IMR-90 (cell line): ENCODE measurements around the gene SERPINE2. TPM values are rescaled to one million over a fixed set of nuclear protein-coding genes. Genes with fewer than 3 reads are reported as not detected.
A peak's percentile ranks its signal among the peaks of the same experiment; 100 is the strongest.

Experiments
- ATAC-seq: fragments of 200-7000 bp; cut with Tn5 transposase; 2 replicates; pipeline ENCODE4 v1.9.1; 2020; ENCODE audit warnings: low read depth, mild to moderate bottlenecking, moderate library complexity
- BruUV-seq: library from RNA; stranded (reverse); fragments of 400-500 nt; replicated peaks from 2 replicates; lab custom pipeline; 2021; lab: Mats Ljungman, UMichigan
- CTCF ChIA-PET: fragments of 300-600 bp; formaldehyde crosslinking; extraction: SDS; loops from one replicate; lab custom pipeline; 2021; ENCODE audit warnings: antibody characterized with exemption; lab: Yijun Ruan, JAX
- POLR2A ChIA-PET: fragments of 300-600 bp; sonication (Branson Sonifier 250); formaldehyde crosslinking; loops from one replicate; lab custom pipeline; 2022; ENCODE audit warnings: antibody characterized with exemption; ENCODE audit not compliant: unreplicated experiment; lab: Charles Lee
- DNase-seq: peaks from one replicate; pipeline ENCODE4 v3.0.0; 2013
- H2AFZ ChIP-seq: replicated peaks from 2 replicates; pipeline ENCODE3; 2013; ENCODE audit warnings: low read length, mild to moderate bottlenecking; ENCODE audit not compliant: poor library complexity
- H2AK5ac ChIP-seq: 2 replicates; pipeline ENCODE4 v1.6.1; 2013; ENCODE audit warnings: low read depth, low read length, inconsistent platforms
- H2AK9ac ChIP-seq: replicated peaks from 2 replicates; pipeline ENCODE3; 2013; ENCODE audit warnings: mild to moderate bottlenecking, low read depth, low read length, moderate library complexity; ENCODE audit not compliant: poor library complexity
- H2BK120ac ChIP-seq: 2 replicates; pipeline ENCODE4 v1.6.1; 2013; ENCODE audit warnings: low read depth, low read length, inconsistent platforms
- H2BK15ac ChIP-seq: 3 replicates; pipeline ENCODE4 v1.6.1; 2013; ENCODE audit warnings: low read depth, low read length, inconsistent platforms
- H2BK20ac ChIP-seq: 2 replicates; pipeline ENCODE4 v1.6.1; 2013; ENCODE audit warnings: low read depth, mild to moderate bottlenecking, inconsistent platforms, low read length, moderate library complexity
- H2BK5ac ChIP-seq: 2 replicates; pipeline ENCODE4 v1.6.1; 2013; ENCODE audit warnings: mild to moderate bottlenecking, low read depth, low read length, inconsistent platforms; ENCODE audit not compliant: poor library complexity, severe bottlenecking
- H3K14ac ChIP-seq: replicated peaks from 2 replicates; pipeline ENCODE4 v1.6.1; 2013; ENCODE audit warnings: low read depth, low read length, inconsistent platforms
- H3K18ac ChIP-seq: 2 replicates; pipeline ENCODE4 v1.6.1; 2013; ENCODE audit warnings: low read depth, low read length, control low read depth
- H3K23ac ChIP-seq: 2 replicates; pipeline ENCODE4 v1.6.1; 2013; ENCODE audit warnings: low read depth, low read length, inconsistent platforms
- H3K27ac ChIP-seq: 2 replicates; pipeline ENCODE4 v1.5.1; 2013; ENCODE audit warnings: mild to moderate bottlenecking, control low read depth, low read length; ENCODE audit not compliant: insufficient read depth
- H3K27me3 ChIP-seq: 2 replicates; pipeline ENCODE4 v1.6.1; 2013; ENCODE audit warnings: low read length; ENCODE audit not compliant: control insufficient read depth, insufficient read depth
- H3K36me3 ChIP-seq: 2 replicates; pipeline ENCODE4 v1.6.1; 2013; ENCODE audit warnings: low read length, mixed read lengths; ENCODE audit not compliant: control insufficient read depth, insufficient read depth
- H3K4ac ChIP-seq: 2 replicates; pipeline ENCODE4 v1.6.1; 2013; ENCODE audit warnings: low read depth, low read length, inconsistent platforms
- H3K4me1 ChIP-seq: 2 replicates; pipeline ENCODE4 v1.6.1; 2013; ENCODE audit warnings: low read length, mixed read lengths; ENCODE audit not compliant: control insufficient read depth, insufficient read depth
- H3K4me2 ChIP-seq: 2 replicates; pipeline ENCODE4 v1.6.1; 2013; ENCODE audit warnings: low read depth, mild to moderate bottlenecking, control low read depth, low read length, moderate library complexity
- H3K4me3 ChIP-seq: 2 replicates; pipeline ENCODE4 v1.5.1; 2013; ENCODE audit warnings: low read depth, mild to moderate bottlenecking, control low read depth, low read length, moderate library complexity; ENCODE audit not compliant: insufficient read depth
- H3K56ac ChIP-seq: 2 replicates; pipeline ENCODE4 v1.6.1; 2013; ENCODE audit warnings: low read length, inconsistent platforms; ENCODE audit not compliant: insufficient read depth; ENCODE audit errors: extremely low read depth
- H3K79me1 ChIP-seq, 2 experiments: 2 replicates each; pipeline ENCODE4 v1.6.1; 2013; ENCODE audit warnings: low read length in 2 of 2, inconsistent platforms in 1 of 2, low read depth in 1 of 2
- H3K9ac ChIP-seq: 2 replicates; pipeline ENCODE4 v1.6.1; 2013; ENCODE audit warnings: low read depth, low read length, control low read depth
- H3K9me1 ChIP-seq: 2 replicates; pipeline ENCODE4 v1.6.1; 2013; ENCODE audit warnings: low read length, inconsistent platforms; ENCODE audit not compliant: insufficient read depth
- H3K9me3 ChIP-seq: 2 replicates; pipeline ENCODE4 v1.6.1; 2013; ENCODE audit warnings: low read length; ENCODE audit not compliant: control insufficient read depth, insufficient read depth
- H4K20me1 ChIP-seq: 2 replicates; pipeline ENCODE4 v1.6.1; 2013; ENCODE audit warnings: low read length, inconsistent platforms; ENCODE audit not compliant: insufficient read depth
- H4K5ac ChIP-seq: 2 replicates; pipeline ENCODE4 v1.6.1; 2013; ENCODE audit warnings: mild to moderate bottlenecking, low read depth, low read length, control low read depth
- H4K8ac ChIP-seq, 2 experiments: 2 replicates each; pipeline ENCODE4 v1.6.1; 2013; ENCODE audit warnings: low read depth in 2 of 2, low read length in 2 of 2, control low read depth in 1 of 2, inconsistent platforms in 1 of 2
- H4K91ac ChIP-seq: 2 replicates; pipeline ENCODE4 v1.6.1; 2013; ENCODE audit warnings: low read depth, low read length, inconsistent platforms; ENCODE audit not compliant: insufficient read depth
- BHLHE40 ChIP-seq: fragments of 150-350 bp; IDR thresholded peaks from 2 replicates; pipeline ENCODE4 v1.6.1; 2016; ENCODE audit warnings: mild to moderate bottlenecking, low read depth, low read length
- CEBPB ChIP-seq: IDR thresholded peaks from 2 replicates; pipeline ENCODE4 v1.6.1; 2012; ENCODE audit warnings: low read depth, low read length, improper control_type of control experiment
- CHD1 ChIP-seq: IDR thresholded peaks from 2 replicates; pipeline ENCODE4 v1.6.1; 2012; ENCODE audit warnings: low read depth, low read length, improper control_type of control experiment
- FOS ChIP-seq: fragments of 150-350 bp; IDR thresholded peaks from 2 replicates; pipeline ENCODE4 v1.6.1; 2016; ENCODE audit warnings: low read depth, low read length
- MAZ ChIP-seq: IDR thresholded peaks from 2 replicates; pipeline ENCODE4 v1.6.1; 2012; ENCODE audit warnings: low read depth, mild to moderate bottlenecking, low read length, improper control_type of control experiment, moderate library complexity, borderline replicate concordance
- MXI1 ChIP-seq: IDR thresholded peaks from 2 replicates; pipeline ENCODE4 v1.6.1; 2012; ENCODE audit warnings: low read depth, mild to moderate bottlenecking, low read length, moderate library complexity, borderline replicate concordance
- NFE2L2 ChIP-seq: fragments of 150-350 bp; IDR thresholded peaks from 2 replicates; pipeline ENCODE4 v1.6.1; 2016; ENCODE audit warnings: low read depth, mild to moderate bottlenecking, low read length
- POLR2A ChIP-seq: IDR thresholded peaks from 2 replicates; pipeline ENCODE4 v1.6.1; 2012; ENCODE audit warnings: mild to moderate bottlenecking, low read depth, low read length
- RCOR1 ChIP-seq: IDR thresholded peaks from 2 replicates; pipeline ENCODE4 v1.6.1; 2012; ENCODE audit warnings: mild to moderate bottlenecking, low read length, improper control_type of control experiment; ENCODE audit not compliant: insufficient replicate concordance
- SMC3 ChIP-seq: fragments of 150-350 bp; IDR thresholded peaks from 2 replicates; pipeline ENCODE4 v1.6.1; 2016; ENCODE audit warnings: low read depth, mild to moderate bottlenecking, antibody characterized with exemption, low read length, moderate library complexity
- WGBS, 2 experiments: methylation state at CpG; one replicate each; pipeline versions ENCODE4 v1.1.5 to v1.1.7; 2013; ENCODE audit warnings: missing lambda C conversion rate in 2 of 2; ENCODE audit not compliant: insufficient read length in 1 of 2; ENCODE audit errors: extremely low coverage in 2 of 2; 5-methylcytosine and 5-hydroxymethylcytosine counted together
- dilution Hi-C: fragments of 300-500 bp; cut with HindIII; formaldehyde crosslinking; loops from one replicate; pipeline ENCODE4 v1.14.3; 2018; ENCODE audit warnings: low sequenced_read_pairs; ENCODE audit not compliant: unreplicated experiment
- in situ Hi-C: fragments of 300-500 bp; cut with MboI; formaldehyde crosslinking; loops from 3 replicates; pipeline ENCODE4 v1.14.3; 2019; ENCODE audit warnings: low sequenced_read_pairs, inconsistent platforms, mixed read lengths
- intact Hi-C: fragments of 100-400 bp; cut with micrococcal nuclease; formaldehyde crosslinking; loops from 2 replicates; pipeline ENCODE4 v1.10.0; 2022
- polyA plus RNA-seq, 3 experiments: library from polyadenylated mRNA; depleted of rRNA; stranded (reverse); fragments of >200 nt; gene quantifications; 2 replicates each; pipeline ENCODE4 v1.2.3, GENCODE V29; 2012; ENCODE audit warnings: low replicate concordance in 1 of 3
- total RNA-seq: library from RNA; depleted of rRNA; stranded (reverse); fragments of >200 nt; gene quantifications from 2 replicates; pipeline ENCODE4 v1.2.3, GENCODE V29; 2012
- TF ChIP-seq, protein P1 (sequence below): fragments of 150-350 bp; IDR thresholded peaks from 2 replicates; pipeline ENCODE4 v1.6.1; 2017; ENCODE audit warnings: mild to moderate bottlenecking, antibody characterized with exemption, low read length, low read depth
- TF ChIP-seq, protein P2 (sequence below): conservative IDR thresholded peaks from 2 replicates; pipeline ENCODE4 v1.5.1; 2012; ENCODE audit warnings: mild to moderate bottlenecking, low read depth, low read length, improper control_type of control experiment
- TF ChIP-seq, protein P3 (sequence below): fragments of 150-350 bp; IDR thresholded peaks from 2 replicates; pipeline ENCODE4 v1.6.1; 2016; ENCODE audit warnings: low read depth, mild to moderate bottlenecking, low read length, moderate library complexity, borderline replicate concordance

The SERPINE2 gene
- total and polyA plus RNA-seq, 2 of the 4 experiments (the other 2 are of a cell fraction): 24.0 to 62.7 TPM

DNA sequence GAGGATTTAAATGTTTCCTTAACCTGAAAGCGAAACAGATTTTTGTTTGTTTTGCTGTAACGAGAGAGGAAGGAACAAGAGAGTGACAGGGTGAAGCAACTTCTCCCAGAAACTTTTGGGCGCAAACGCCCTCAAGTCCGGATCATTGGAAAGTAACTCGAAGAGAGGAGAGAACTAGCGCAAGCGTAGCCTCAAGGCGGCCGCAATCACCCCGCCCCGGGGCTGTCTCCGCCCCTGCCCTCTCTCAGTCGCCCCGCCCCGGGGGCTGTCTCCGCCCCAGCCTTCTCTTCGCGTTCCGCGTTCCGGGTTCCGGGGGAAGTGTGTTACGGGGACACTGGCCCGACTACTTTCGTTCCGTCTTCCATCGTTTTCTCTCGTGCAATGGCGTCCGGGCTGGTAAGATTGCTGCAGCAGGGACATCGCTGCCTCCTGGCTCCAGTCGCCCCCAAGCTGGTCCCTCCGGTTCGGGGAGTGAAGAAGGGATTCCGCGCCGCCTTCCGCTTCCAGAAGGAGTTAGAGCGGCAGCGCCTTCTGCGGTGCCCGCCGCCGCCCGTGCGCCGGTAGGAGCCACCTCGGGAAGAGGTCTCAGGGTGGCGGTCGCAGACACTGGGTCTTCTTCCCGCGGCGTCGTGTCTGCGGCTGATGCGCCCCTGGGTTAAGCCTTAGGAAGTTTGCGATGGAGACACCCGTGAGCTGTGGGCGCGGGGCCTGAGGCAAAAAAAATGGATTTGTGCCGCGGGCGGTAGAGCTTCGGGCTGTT is 81.8 kb downstream of the SERPINE2 start, which contains the start of gene MRPL44:
TSS of gene MRPL44 (plus strand) at position 372 of the 760 bp plus-strand sequence. CDS start at position 382, 10 bp downstream.
- Histone ChIP-seq H3K9me3 (no peaks in the 10 kb centered on the region), H2BK5ac (peak within 1 kb of the TSS; percentile 87), H2AK9ac (peak within 1 kb of the TSS; percentile 82), H4K20me1 (peaks cover 11% of the 10 kb centered on the region), H3K4ac (peak within 1 kb of the TSS; percentile 73), H4K5ac (peak within 1 kb of the TSS; percentile 73), H3K4me2 (peak within 1 kb of the TSS; percentile 78), H2BK120ac (peak within 1 kb of the TSS; percentile 68), H3K27ac (peak within 1 kb of the TSS; percentile 89), H3K23ac (peak within 1 kb of the TSS; percentile 87), H3K56ac (peak within 1 kb of the TSS; percentile 77), H3K9ac (peak within 1 kb of the TSS; percentile 87), H2AFZ (peak within 1 kb of the TSS; percentile 98), H3K27me3 (no peaks in the 10 kb centered on the region), H2BK15ac (no peak within 1 kb of the TSS), H4K91ac (peak within 1 kb of the TSS; percentile 74), H3K14ac (peak within 1 kb of the TSS; percentile 82), H3K36me3 (peaks cover 5% of the 10 kb centered on the region), H3K18ac (peak within 1 kb of the TSS; percentile 47), H3K9me1 (peaks cover 3% of the 10 kb centered on the region; the same call in 1 of the 2 replicates), H3K79me1 (peaks cover 8 to 27% of the 10 kb centered on the region in 2 experiments), H3K4me3 (peak within 1 kb of the TSS; percentile 86), H3K4me1 (peaks cover 5% of the 10 kb centered on the region; the same call in 1 of the 2 replicates), H2BK20ac (peak within 1 kb of the TSS; percentile 59; the same call in 1 of the 2 replicates), H4K8ac (peak within 1 kb of the TSS; percentile 54 to 99), H2AK5ac (peak within 1 kb of the TSS; percentile 78; the same call in 1 of the 2 replicates)
- 0% methylated on average over 12 of the region's 65 CpGs; no CpG with 5 or more reads in 1 of the 2 experiments for WGBS, 2 experiments
- in situ Hi-C loops (no loop called here), intact Hi-C loops (no loop called here), dilution Hi-C loops (no loop called here)
- ATAC-seq (peak; percentile 100), DNase-seq (peak; percentile 93)
- POLR2A ChIA-PET: no interaction called here
- TF ChIP-seq, protein P1, sequence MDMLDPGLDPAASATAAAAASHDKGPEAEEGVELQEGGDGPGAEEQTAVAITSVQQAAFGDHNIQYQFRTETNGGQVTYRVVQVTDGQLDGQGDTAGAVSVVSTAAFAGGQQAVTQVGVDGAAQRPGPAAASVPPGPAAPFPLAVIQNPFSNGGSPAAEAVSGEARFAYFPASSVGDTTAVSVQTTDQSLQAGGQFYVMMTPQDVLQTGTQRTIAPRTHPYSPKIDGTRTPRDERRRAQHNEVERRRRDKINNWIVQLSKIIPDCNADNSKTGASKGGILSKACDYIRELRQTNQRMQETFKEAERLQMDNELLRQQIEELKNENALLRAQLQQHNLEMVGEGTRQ: peak; percentile 39; the same call in 1 of the 2 replicates
- TF ChIP-seq FOS (peak; percentile 44), MAZ (peak; percentile 99), MXI1 (0 out of 2 replicates have a peak, but pooled peaks have one; percentile 11), BHLHE40 (peak; percentile 69; the same call in 1 of the 2 replicates), POLR2A (peak; percentile 85), CEBPB (peak; percentile 67), SMC3 (0 out of 2 replicates have a peak, but pooled peaks have one; percentile 24), RCOR1 (no peak), CHD1 (peak; percentile 80; the same call in 1 of the 2 replicates), NFE2L2 (no peak)
- TF ChIP-seq, protein P2, sequence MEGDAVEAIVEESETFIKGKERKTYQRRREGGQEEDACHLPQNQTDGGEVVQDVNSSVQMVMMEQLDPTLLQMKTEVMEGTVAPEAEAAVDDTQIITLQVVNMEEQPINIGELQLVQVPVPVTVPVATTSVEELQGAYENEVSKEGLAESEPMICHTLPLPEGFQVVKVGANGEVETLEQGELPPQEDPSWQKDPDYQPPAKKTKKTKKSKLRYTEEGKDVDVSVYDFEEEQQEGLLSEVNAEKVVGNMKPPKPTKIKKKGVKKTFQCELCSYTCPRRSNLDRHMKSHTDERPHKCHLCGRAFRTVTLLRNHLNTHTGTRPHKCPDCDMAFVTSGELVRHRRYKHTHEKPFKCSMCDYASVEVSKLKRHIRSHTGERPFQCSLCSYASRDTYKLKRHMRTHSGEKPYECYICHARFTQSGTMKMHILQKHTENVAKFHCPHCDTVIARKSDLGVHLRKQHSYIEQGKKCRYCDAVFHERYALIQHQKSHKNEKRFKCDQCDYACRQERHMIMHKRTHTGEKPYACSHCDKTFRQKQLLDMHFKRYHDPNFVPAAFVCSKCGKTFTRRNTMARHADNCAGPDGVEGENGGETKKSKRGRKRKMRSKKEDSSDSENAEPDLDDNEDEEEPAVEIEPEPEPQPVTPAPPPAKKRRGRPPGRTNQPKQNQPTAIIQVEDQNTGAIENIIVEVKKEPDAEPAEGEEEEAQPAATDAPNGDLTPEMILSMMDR: no peak
- TF ChIP-seq, protein P3, sequence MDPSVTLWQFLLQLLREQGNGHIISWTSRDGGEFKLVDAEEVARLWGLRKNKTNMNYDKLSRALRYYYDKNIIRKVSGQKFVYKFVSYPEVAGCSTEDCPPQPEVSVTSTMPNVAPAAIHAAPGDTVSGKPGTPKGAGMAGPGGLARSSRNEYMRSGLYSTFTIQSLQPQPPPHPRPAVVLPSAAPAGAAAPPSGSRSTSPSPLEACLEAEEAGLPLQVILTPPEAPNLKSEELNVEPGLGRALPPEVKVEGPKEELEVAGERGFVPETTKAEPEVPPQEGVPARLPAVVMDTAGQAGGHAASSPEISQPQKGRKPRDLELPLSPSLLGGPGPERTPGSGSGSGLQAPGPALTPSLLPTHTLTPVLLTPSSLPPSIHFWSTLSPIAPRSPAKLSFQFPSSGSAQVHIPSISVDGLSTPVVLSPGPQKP: no peak
- CTCF ChIA-PET: no interaction called here
- BruUV-seq: no TSS peak
